SU-DHL-6 (cell line): ENCODE results near the gene RAVER1.
A peak's percentile ranks its signal among the peaks of the same experiment; 100 is the strongest.

Experiments used
- H2AFZ ChIP-seq: fragments of 200-600 bp; sonication (generic); 2 replicates; pipeline ENCODE4 v1.6.1; 2014; ENCODE audit warnings: low read depth, mild to moderate bottlenecking, moderate library complexity, mixed read lengths, antibody characterized with exemption, low read length; ENCODE audit not compliant: severe bottlenecking
- H3F3A ChIP-seq: fragments of 200-600 bp; shearing (Covaris generic); 2 replicates; pipeline ENCODE4 v1.6.0; 2016; ENCODE audit warnings: antibody characterized with exemption, mild to moderate bottlenecking; ENCODE audit not compliant: insufficient read depth
- H3K27ac ChIP-seq: fragments of 200-600 bp; sonication (generic); 2 replicates; pipeline ENCODE4 v1.5.1; 2016; ENCODE audit warnings: low read depth, mild to moderate bottlenecking, low read length, moderate library complexity, mixed read lengths
- H3K27me3 ChIP-seq: fragments of 200-600 bp; sonication (generic), shearing (Covaris generic); 2 replicates; pipeline ENCODE4 v1.6.0; 2014; ENCODE audit warnings: mild to moderate bottlenecking, low read length
- H3K36me3 ChIP-seq: fragments of 200-600 bp; sonication (generic); 2 replicates; pipeline ENCODE4 v1.6.1; 2014; ENCODE audit warnings: mild to moderate bottlenecking, low read length, mixed read lengths
- H3K4me2 ChIP-seq: fragments of 300-600, 200-600 bp; shearing (Covaris generic), sonication (generic); 2 replicates; pipeline ENCODE4 v1.6.0; 2014; ENCODE audit warnings: low read length, low read depth, mild to moderate bottlenecking; ENCODE audit not compliant: poor library complexity, severe bottlenecking
- H3K4me3 ChIP-seq: fragments of 200-600 bp; sonication (generic); 2 replicates; pipeline ENCODE4 v1.5.1; 2014; ENCODE audit warnings: antibody characterized with exemption, low read length, mild to moderate bottlenecking, mixed read lengths; ENCODE audit not compliant: insufficient read depth, poor library complexity, severe bottlenecking
- H3K79me2 ChIP-seq: fragments of 200-600 bp; sonication (generic); 2 replicates; pipeline ENCODE4 v1.6.1; 2014; ENCODE audit warnings: mild to moderate bottlenecking, low read length, moderate library complexity; ENCODE audit not compliant: insufficient read depth
- H3K9ac ChIP-seq: fragments of 200-600 bp; sonication (generic); 2 replicates; pipeline ENCODE4 v1.7.0; 2014; ENCODE audit warnings: mild to moderate bottlenecking, low read length
- H3K9me2 ChIP-seq: fragments of 200-600 bp; sonication (generic); replicated peaks from 2 replicates; pipeline ENCODE4 v1.6.1; 2014; ENCODE audit warnings: low read length; ENCODE audit not compliant: insufficient read depth
- H3K9me3 ChIP-seq: fragments of 200-600 bp; sonication (generic); 2 replicates; pipeline ENCODE4 v1.6.1; 2014; ENCODE audit warnings: low read length, mixed read lengths; ENCODE audit not compliant: insufficient read depth
- H4K20me1 ChIP-seq: fragments of 200-600 bp; sonication (generic); 2 replicates; pipeline ENCODE4 v1.6.1; 2014; ENCODE audit warnings: low read depth, mild to moderate bottlenecking, antibody characterized with exemption, low read length, moderate library complexity, mixed read lengths
- EZH2phosphoT487 ChIP-seq: fragments of 200-600 bp; sonication (generic), shearing (Covaris generic); conservative IDR thresholded peaks from 2 replicates; pipeline ENCODE4 v1.6.1; 2018; ENCODE audit warnings: mild to moderate bottlenecking, antibody characterized with exemption, low read length, moderate library complexity, mixed read lengths
- TF ChIP-seq, protein P1 (sequence below): fragments of 200-600 bp; sonication (generic); IDR thresholded peaks from one replicate; pipeline ENCODE4 v1.5.1; 2017; ENCODE audit warnings: antibody characterized with exemption, mild to moderate bottlenecking, low read length, moderate library complexity; ENCODE audit not compliant: insufficient read depth, poor library complexity, severe bottlenecking

Gene RAVER1

DNA sequence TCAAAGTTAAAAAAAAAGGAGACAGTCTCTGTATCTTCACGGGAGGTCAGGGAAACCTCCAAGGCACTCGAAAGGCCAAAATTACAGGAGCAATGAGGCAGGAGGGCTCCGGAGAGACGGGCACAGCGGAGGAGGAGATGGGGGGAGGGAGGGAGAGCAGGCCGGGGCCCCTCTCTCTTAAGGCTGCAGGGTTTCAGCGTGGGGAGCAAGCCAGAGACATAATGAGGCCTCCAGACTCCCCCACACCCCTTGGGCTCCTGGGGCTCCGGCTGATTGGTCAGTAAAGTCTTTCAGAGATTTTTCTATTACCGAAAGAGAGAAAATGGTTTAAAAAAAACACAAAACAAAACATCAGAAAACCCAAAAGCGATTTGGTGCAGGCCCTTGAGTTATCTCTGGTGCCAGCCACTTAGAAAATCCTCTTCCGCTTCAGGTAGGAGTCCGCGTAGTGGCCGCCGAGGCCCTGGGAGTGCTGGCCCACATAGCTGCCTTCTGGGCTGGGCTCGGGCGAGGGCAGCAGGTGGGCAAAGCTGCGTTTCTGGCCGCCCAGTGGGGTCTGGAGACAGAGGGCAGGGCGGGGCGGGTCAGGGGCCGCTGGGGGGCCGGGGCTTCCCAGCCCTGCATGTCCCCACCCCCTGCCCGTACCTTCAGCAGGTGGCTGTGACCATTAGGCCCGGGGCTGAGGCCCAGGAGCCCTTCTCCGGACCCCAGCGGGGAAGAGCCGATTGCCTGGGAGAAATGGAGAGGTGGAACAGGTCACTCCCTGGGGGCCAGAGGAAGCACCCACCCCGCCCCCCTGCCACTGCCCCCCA, 16.1 kb downstream of the RAVER1 start:
- Histone ChIP-seq H3K36me3 (no peaks in the 10 kb centered on the region), H3K9me2 (no peaks in the 10 kb centered on the region), H2AFZ (no peak overlapping the region), H3K4me2 (no peak overlapping the region), H3K79me2 (no peaks in the 10 kb centered on the region), H3K4me3 (no peak overlapping the region), H3K27ac (no peak overlapping the region), H3F3A (no peaks in the 10 kb centered on the region), H3K27me3 (no peaks in the 10 kb centered on the region), H4K20me1 (no peaks in the 10 kb centered on the region), H3K9ac (no peak overlapping the region), H3K9me3 (no peaks in the 10 kb centered on the region)
- TF ChIP-seq, protein P1, sequence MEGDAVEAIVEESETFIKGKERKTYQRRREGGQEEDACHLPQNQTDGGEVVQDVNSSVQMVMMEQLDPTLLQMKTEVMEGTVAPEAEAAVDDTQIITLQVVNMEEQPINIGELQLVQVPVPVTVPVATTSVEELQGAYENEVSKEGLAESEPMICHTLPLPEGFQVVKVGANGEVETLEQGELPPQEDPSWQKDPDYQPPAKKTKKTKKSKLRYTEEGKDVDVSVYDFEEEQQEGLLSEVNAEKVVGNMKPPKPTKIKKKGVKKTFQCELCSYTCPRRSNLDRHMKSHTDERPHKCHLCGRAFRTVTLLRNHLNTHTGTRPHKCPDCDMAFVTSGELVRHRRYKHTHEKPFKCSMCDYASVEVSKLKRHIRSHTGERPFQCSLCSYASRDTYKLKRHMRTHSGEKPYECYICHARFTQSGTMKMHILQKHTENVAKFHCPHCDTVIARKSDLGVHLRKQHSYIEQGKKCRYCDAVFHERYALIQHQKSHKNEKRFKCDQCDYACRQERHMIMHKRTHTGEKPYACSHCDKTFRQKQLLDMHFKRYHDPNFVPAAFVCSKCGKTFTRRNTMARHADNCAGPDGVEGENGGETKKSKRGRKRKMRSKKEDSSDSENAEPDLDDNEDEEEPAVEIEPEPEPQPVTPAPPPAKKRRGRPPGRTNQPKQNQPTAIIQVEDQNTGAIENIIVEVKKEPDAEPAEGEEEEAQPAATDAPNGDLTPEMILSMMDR = no peak
- TF ChIP-seq EZH2phosphoT487 = no peak

GRCh38 chr19:10316229-10317044, 16.9 kb downstream of the RAVER1 start:
- H3K27ac ChIP-seq = 0 out of 2 replicates have a peak overlapping the region, but pooled peaks have one; percentile 6
- H4K20me1 ChIP-seq = no peaks in the 10 kb centered on the region
- H3F3A ChIP-seq = no peaks in the 10 kb centered on the region
- H3K79me2 ChIP-seq = no peaks in the 10 kb centered on the region
- H2AFZ ChIP-seq = no peak overlapping the region
- H3K9ac ChIP-seq = peak overlapping the region; percentile 72
- H3K4me2 ChIP-seq = peak overlapping the region; percentile 61
- TF ChIP-seq, protein P1 = no peak
- TF ChIP-seq EZH2phosphoT487 = no peak
- H3K36me3 ChIP-seq = no peaks in the 10 kb centered on the region
- no peaks in the 10 kb centered on the region for H3K9me3 ChIP-seq
- H3K9me2 ChIP-seq = no peaks in the 10 kb centered on the region
- H3K4me3 ChIP-seq = peak overlapping the region; percentile 68
- H3K27me3 ChIP-seq = no peaks in the 10 kb centered on the region

GRCh38 chr19:10315335-10316214, 17.8 kb downstream of the RAVER1 start, which contains the start of gene FDX2:
Gene FDX2 (minus strand): TSS chr19:10316015. CDS start chr19:10315996, 19 bp downstream.
- H3F3A ChIP-seq = no peaks in the 10 kb centered on the region

More at GRCh38 chr19:10315335-10316214, 17.8 kb downstream of the RAVER1 start, which contains the start of gene FDX2:
- no peaks in the 10 kb centered on the region for H4K20me1 ChIP-seq
- peak within 1 kb of the TSS; percentile 68 for H3K4me3 ChIP-seq
- H3K4me2 ChIP-seq = peak within 1 kb of the TSS; percentile 61
- peak within 1 kb of the TSS; percentile 27 for H3K27ac ChIP-seq
- TF ChIP-seq EZH2phosphoT487 = no peak
- TF ChIP-seq, protein P1 = no peak
- H3K36me3 ChIP-seq = no peaks in the 10 kb centered on the region
- H3K9me2 ChIP-seq = no peaks in the 10 kb centered on the region
- H3K9me3 ChIP-seq = no peaks in the 10 kb centered on the region
- no peaks in the 10 kb centered on the region for H3K79me2 ChIP-seq
- H3K27me3 ChIP-seq = no peaks in the 10 kb centered on the region
- peak within 1 kb of the TSS; percentile 72 for H3K9ac ChIP-seq
- peak within 1 kb of the TSS; percentile 92 for H2AFZ ChIP-seq
